ENCODE measurements around the gene BCKDHB. TPM values are rescaled to one million over a fixed set of nuclear protein-coding genes. Genes with fewer than 3 reads are reported as not detected.

BCKDHB gene
- total RNA-seq, 1 experiment from 2014 or later = 17.7 TPM

DNA sequence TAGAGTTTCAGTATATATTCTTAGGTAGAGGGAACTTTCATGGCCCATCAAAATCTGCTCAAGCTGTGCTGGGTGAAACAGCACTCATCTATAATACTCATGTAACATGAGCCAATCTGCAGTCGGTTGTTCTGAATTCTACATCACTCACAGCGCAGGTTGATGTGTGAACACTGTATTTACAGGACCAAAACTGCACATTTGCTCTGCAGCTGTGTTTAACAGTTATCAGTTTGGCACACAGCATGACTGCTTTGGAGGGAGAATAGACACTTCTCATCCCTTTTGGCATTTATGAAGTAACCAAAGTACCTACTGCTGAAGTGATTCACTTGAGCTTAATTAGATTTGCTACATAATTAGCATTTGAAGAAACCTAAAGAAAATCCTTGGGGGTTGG lies 225.1 kb downstream of the BCKDHB start:
- no peak for DNase-seq (ENCODE audit: unreplicated experiment)
- ChIA-PET POLR2A (interaction anchor here (1.8 kb wide), 1 partner anchor 10 kb away, joined by 4 read pairs; no protein-coding TSS in a partner anchor), CTCF (interaction anchor here (0.6 to 2.6 kb wide), 4 partner anchors 12 to 884 kb away, joined by 3 to 10 read pairs (median 3); no protein-coding TSS in a partner anchor)
- intact Hi-C loops (cut with micrococcal nuclease) = loop anchor here (2.0 to 10.0 kb wide), 4 partner anchors 117 to 213 kb away; no protein-coding TSS in a partner anchor
- H3K27ac Mint-ChIP-seq (ENCODE audit: low read depth, unreplicated experiment) = no peak overlapping the region
- H3K27me3 Mint-ChIP-seq (ENCODE audit: insufficient read depth, unreplicated experiment) = no peaks in the 10 kb centered on the region
- no TSS peak for BruUV-seq (replicated peaks)
- no peaks in the 10 kb centered on the region for H3K9me3 Mint-ChIP-seq (ENCODE audit: unreplicated experiment)
- peaks cover 6% of the 10 kb centered on the region for H3K36me3 Mint-ChIP-seq (ENCODE audit: insufficient read depth, unreplicated experiment)
- TF ChIP-seq, protein P1, sequence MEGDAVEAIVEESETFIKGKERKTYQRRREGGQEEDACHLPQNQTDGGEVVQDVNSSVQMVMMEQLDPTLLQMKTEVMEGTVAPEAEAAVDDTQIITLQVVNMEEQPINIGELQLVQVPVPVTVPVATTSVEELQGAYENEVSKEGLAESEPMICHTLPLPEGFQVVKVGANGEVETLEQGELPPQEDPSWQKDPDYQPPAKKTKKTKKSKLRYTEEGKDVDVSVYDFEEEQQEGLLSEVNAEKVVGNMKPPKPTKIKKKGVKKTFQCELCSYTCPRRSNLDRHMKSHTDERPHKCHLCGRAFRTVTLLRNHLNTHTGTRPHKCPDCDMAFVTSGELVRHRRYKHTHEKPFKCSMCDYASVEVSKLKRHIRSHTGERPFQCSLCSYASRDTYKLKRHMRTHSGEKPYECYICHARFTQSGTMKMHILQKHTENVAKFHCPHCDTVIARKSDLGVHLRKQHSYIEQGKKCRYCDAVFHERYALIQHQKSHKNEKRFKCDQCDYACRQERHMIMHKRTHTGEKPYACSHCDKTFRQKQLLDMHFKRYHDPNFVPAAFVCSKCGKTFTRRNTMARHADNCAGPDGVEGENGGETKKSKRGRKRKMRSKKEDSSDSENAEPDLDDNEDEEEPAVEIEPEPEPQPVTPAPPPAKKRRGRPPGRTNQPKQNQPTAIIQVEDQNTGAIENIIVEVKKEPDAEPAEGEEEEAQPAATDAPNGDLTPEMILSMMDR (IDR thresholded peaks at IDR 0.05; ENCODE audit: unreplicated experiment) = no peak
- no peak overlapping the region for H3K4me3 Mint-ChIP-seq (ENCODE audit: unreplicated experiment)
- H3K4me1 Mint-ChIP-seq (ENCODE audit: insufficient read depth, unreplicated experiment) = no peaks in the 10 kb centered on the region

GRCh38 chr6:80331974-80332373 lies 225.5 kb downstream of the BCKDHB start:
- no peak for DNase-seq (ENCODE audit: unreplicated experiment)
- ChIA-PET CTCF (interaction anchor here (0.7 to 2.6 kb wide), 2 partner anchors 118 to 884 kb away, joined by 3 to 10 read pairs; no protein-coding TSS in a partner anchor), POLR2A (interaction anchor here (1.8 kb wide), 1 partner anchor 9 kb away, joined by 4 read pairs; no protein-coding TSS in a partner anchor)
- Mint-ChIP-seq H3K4me3 (ENCODE audit: unreplicated experiment) (no peak overlapping the region), H3K27ac (ENCODE audit: low read depth, unreplicated experiment) (no peak overlapping the region), H3K27me3 (ENCODE audit: insufficient read depth, unreplicated experiment) (no peaks in the 10 kb centered on the region), H3K9me3 (ENCODE audit: unreplicated experiment) (no peaks in the 10 kb centered on the region), H3K4me1 (ENCODE audit: insufficient read depth, unreplicated experiment) (no peaks in the 10 kb centered on the region), H3K36me3 (ENCODE audit: insufficient read depth, unreplicated experiment) (peaks cover 6% of the 10 kb centered on the region)
- intact Hi-C loops (cut with micrococcal nuclease) = loop anchor here (2.0 to 10.0 kb wide), 4 partner anchors 117 to 213 kb away; no protein-coding TSS in a partner anchor
- TF ChIP-seq, protein P1 (IDR thresholded peaks at IDR 0.05; ENCODE audit: unreplicated experiment) = no peak
- no TSS peak for BruUV-seq (replicated peaks)

DNA sequence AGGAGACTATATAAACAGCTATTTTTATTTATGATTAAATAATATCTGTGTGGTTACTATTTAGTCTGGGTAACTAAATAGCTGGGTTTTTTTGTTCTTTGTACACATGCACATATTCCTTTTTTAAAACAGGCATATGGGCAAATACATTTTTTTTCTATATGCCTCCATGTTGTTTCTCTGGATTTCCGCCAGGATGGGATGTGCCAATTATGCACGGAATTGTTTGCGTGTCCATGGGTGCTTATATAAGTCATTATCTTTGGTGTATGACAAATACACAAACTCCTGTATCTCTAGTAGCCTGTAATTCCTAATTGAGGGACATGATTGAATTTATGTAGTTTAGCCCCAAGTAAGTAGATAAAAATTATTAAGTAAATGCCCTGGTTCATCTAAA lies 226.9 kb downstream of the BCKDHB start:
- H3K9me3 Mint-ChIP-seq (ENCODE audit: unreplicated experiment) = no peaks in the 10 kb centered on the region
- DNase-seq (ENCODE audit: unreplicated experiment) = no peak
- intact Hi-C loops (cut with micrococcal nuclease) = loop anchor here (10.0 kb wide), 3 partner anchors 141 to 211 kb away; no protein-coding TSS in a partner anchor
- H3K27ac Mint-ChIP-seq (ENCODE audit: low read depth, unreplicated experiment) = no peak overlapping the region
- POLR2A ChIA-PET = no interaction called here
- BruUV-seq (replicated peaks) = no TSS peak
- H3K36me3 Mint-ChIP-seq (ENCODE audit: insufficient read depth, unreplicated experiment) = peaks cover 6% of the 10 kb centered on the region
- no peaks in the 10 kb centered on the region for H3K27me3 Mint-ChIP-seq (ENCODE audit: insufficient read depth, unreplicated experiment)
- no peaks in the 10 kb centered on the region for H3K4me1 Mint-ChIP-seq (ENCODE audit: insufficient read depth, unreplicated experiment)
- H3K4me3 Mint-ChIP-seq (ENCODE audit: unreplicated experiment) = no peak overlapping the region
- CTCF ChIA-PET = interaction anchor here (2.6 kb wide), 1 partner anchor 119 kb away, joined by 10 read pairs; no protein-coding TSS in a partner anchor
- TF ChIP-seq, protein P1 (IDR thresholded peaks at IDR 0.05; ENCODE audit: unreplicated experiment) = no peak

GRCh38 chr6:80335121-80335531 lies 228.7 kb downstream of the BCKDHB start:
- POLR2A ChIA-PET = interaction anchor here (0.7 kb wide), 1 partner anchor 201 kb away, joined by 4 read pairs; no protein-coding TSS in a partner anchor
- Mint-ChIP-seq H3K9me3 (ENCODE audit: unreplicated experiment) (no peaks in the 10 kb centered on the region), H3K36me3 (ENCODE audit: insufficient read depth, unreplicated experiment) (peaks cover 6% of the 10 kb centered on the region), H3K4me1 (ENCODE audit: insufficient read depth, unreplicated experiment) (no peaks in the 10 kb centered on the region), H3K4me3 (ENCODE audit: unreplicated experiment) (no peak overlapping the region), H3K27ac (ENCODE audit: low read depth, unreplicated experiment) (no peak overlapping the region), H3K27me3 (ENCODE audit: insufficient read depth, unreplicated experiment) (no peaks in the 10 kb centered on the region)
- CTCF ChIA-PET = no interaction called here
- TF ChIP-seq, protein P1 (IDR thresholded peaks at IDR 0.05; ENCODE audit: unreplicated experiment) = no peak
- intact Hi-C loops (cut with micrococcal nuclease) = loop anchor here (5.0 to 10.0 kb wide), 4 partner anchors 140 to 272 kb away; no protein-coding TSS in a partner anchor
- BruUV-seq (replicated peaks) = no TSS peak
- no peak for DNase-seq (ENCODE audit: unreplicated experiment)
